Inflammatory macrophage (primary cell): ENCODE measurements around the gene TENM3.

Source experiments
- DNase-seq, 2 donors: peaks; one replicate each; pipeline ENCODE4 v3.0.0-alpha.2; 2020 to 2022

TENM3 gene

GRCh38 chr4:182577411-182577810 is 334.2 kb downstream of the TENM3 start:
- no peak for DNase-seq

DNA sequence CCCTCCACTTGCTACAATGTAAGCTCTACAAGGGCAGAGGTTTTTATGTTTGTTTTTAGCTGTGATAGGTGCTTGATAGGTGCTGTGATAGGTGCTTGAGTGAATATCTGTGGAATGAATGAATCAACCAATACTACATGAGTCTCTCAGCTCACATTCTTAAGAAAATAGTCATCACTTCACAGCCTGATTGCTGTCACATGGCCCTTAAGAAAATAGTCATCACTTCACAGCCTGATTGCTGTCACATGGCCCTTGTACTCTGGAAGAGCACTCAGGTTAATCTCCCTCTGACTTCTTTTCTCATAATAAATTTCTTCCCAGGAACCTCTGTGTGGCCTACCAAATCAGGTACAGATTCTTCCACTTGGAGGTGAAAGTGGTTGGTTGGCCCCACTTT is 335.2 kb downstream of the TENM3 start:
- no peak for DNase-seq

DNA sequence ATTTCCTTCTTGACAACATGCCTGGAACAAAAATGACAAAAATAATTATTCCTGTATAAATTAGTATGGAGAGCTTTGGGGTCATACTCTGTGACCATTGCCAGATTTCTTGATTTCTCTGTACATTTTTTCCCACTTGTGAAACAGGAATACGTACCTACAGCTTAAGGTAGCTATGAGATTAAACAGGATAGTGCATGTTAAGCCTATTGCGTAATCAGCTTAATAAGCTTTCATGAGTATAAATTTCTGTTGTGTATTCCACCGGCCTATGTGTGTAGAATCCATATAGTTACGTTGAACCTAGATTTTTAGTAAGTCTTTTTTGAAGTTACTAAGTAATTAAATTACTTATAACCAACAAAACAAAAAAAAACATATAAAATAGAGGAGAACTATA is 339.0 kb downstream of the TENM3 start:
- no peak for DNase-seq

- DNase-seq, result no peak
Measured at GRCh38 chr4:182583703-182584415, 340.7 kb downstream of the TENM3 start.

DNA sequence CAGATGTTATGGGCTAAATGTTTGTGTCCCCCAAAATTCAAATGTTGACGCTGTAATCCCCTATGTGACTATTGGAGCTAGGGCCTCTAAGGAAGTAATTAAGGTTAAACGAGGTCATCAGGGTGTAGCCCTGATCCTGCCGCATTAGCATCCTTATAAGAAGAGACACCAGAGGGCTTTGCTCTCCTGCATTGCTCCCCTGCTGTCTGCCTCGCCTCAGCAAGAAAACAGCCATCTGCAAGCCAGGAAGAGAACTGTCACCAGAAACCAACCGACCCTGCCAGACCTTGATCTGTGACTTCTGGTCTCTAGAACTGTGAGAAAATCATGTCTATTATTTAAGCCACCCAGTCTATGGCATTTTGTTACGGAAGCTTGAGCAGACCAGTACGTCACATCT is 342.1 kb downstream of the TENM3 start:
- DNase-seq, result no peak

DNA sequence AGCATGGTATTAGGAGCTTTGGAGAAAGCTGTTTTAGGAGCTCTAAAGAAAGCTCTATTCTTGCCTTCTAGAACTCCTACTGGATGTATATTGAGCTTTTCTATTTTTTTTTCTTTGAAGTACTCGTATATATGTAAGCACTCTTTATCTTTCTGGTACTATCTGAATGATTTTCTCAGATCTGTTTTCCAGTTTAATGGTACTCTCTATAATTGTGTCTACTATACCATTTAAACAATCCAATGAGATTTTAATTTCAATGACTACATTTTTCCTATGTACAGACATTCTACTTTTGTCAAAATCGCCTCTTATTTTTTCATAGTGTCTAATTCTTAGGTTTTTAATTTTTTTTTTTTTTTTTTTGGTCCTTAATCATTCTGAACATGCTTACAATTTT is 345.9 kb downstream of the TENM3 start:
- DNase-seq, result no peak

DNA sequence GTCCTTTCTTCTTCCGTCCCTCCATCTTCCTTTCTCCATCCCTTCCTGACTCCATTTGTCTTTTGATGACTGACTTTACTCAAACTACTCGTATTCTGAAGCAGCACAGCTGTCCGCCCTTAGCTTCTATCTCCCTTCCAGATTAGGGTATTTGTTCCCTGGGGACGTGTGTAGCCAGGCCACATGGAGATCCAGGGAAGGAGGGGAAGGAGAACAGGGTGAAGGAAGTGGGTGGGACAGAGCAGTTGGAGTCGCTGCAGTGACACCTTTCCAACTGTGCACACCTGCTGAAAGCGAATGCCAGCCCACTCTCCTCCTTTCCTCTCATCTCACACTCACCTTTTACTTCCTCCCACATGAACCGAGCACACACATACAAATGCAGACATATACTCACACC is 350.2 kb downstream of the TENM3 start:
- DNase-seq, result no peak

- no peak for DNase-seq
Measured at GRCh38 chr4:182593864-182594263, 350.7 kb downstream of the TENM3 start.

- no peak for DNase-seq
Measured at GRCh38 chr4:182600093-182600492, 356.9 kb downstream of the TENM3 start.

- no peak for DNase-seq
Measured at GRCh38 chr4:182600856-182601255, 357.7 kb downstream of the TENM3 start.

DNA sequence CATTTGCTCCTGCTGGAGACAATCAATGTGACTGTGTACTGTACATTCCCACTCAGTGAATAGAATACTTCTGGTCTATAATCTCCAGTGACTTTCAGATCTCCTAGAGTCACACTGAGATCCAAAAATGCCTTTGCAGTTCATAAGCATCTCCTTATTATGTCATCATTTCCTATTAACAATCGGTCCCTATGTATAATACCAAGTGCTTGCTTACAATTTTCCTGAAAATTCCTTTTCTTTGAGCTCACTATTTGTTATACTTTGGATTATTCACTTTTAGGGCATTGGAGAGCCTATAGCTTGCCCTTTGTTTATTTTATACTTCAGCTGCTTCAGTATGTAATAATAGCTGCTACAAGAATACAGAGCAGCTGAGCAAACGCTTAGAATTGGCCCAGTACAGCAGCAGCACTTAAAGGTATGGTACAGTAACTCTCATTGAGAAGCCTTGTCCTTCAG is 361.0 kb downstream of the TENM3 start:
- DNase-seq, result no peak

DNA sequence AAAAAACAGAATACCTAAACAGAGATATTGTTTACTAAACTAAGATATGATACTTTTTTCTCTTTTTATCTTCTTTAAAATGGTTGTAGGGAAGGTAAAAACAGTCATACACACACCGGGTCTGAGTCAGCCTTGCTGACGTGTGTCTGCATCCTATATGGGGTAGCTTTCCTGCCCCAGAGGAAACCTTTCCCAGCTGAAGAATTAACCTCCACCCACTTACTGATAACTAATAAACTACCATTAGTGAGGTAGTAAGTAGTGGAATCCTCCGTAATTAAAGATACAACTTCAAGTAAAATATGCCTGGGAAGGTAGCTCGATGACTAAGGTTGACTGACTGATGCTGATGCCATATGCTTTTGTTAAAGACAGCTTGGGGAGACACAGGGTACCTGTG is 361.8 kb downstream of the TENM3 start:
- DNase-seq, result no peak

DNA sequence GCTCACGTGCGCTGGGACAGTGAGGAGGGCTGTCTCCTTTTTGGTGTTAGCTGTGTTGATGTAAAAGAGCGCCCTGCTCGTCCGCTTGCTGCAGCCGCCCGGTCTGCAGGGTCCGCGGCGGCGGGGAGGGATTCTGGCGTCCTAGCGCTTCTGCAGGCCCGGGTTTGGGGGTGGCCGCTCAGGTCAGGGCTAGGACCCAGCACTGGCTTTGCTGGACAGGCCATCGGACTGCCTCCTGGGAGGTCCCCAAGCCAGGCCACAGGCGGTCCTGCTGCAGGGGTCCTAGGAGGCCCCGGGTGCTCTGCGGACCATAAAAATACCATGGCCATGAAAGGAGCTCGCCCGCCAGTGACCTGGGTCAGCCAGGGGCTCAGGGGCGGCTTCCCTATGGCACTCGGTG is 365.3 kb downstream of the TENM3 start:
- no peak for DNase-seq

GRCh38 chr4:182616476-182616875 is 373.3 kb downstream of the TENM3 start:
- no peak for DNase-seq

DNA sequence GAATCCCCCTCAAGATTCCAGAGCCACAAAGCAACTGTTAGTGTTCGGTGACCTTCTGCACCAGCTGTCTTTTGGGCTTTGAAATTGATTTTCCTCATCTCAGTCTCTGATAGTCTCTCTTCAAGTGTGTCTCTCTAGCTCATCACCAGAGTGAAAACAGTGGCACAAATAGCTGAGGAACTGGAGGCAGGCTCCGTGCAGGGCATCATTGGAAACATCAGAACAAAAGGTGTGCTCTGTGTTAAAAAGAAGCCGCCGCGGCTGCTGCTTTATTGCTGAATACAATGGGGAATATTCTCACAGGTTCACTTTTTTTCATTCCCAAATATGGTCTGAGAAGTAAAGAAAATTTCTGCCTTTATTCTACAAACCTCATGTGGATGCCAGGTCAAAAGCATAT is 376.5 kb downstream of the TENM3 start:
- DNase-seq, result no peak

- no peak for DNase-seq
Measured at GRCh38 chr4:182620111-182620980, 377.1 kb downstream of the TENM3 start.

DNA sequence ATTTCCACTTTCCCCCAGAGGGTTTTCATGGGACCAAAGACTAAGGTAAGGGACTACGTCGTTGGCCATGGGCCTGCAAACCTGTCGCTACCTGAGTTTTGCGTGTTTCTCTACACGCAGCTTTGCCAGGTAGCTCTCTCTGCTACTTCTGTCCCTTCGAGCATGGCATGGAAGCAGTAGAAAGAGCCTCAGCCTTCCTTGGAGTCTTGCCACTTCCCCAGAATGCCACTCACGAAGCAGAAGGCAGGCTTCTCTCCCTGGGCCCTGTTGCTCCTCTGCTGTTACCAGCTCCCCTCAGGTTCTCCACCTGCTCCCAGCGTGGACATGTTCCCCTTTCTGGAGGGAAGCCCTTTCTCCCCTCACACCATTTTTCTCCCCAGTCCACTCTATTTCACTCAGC is 381.1 kb downstream of the TENM3 start:
- DNase-seq, result no peak

GRCh38 chr4:182625193-182625592 is 382.0 kb downstream of the TENM3 start:
- no peak for DNase-seq

DNA sequence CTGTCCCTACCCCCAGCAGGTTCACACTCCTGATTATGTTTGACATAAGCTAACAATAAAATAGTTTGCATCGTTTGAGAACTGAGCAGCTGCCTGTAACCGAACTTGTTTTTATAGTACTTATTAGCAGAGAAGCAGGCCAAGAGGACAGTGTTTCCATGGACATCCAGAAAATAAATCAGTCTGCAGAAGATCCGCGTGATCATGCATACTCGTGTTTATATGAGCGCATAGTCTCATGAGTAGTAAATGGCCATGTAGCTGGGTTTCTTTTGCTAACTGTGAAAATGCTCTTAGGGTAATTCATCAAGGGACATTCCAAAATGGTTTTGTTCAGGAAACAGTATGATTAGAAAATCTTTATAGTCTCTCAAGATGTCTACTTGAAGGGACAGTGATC is 384.8 kb downstream of the TENM3 start:
- no peak for DNase-seq

GRCh38 chr4:182628544-182628943 is 385.3 kb downstream of the TENM3 start:
- no peak for DNase-seq

DNA sequence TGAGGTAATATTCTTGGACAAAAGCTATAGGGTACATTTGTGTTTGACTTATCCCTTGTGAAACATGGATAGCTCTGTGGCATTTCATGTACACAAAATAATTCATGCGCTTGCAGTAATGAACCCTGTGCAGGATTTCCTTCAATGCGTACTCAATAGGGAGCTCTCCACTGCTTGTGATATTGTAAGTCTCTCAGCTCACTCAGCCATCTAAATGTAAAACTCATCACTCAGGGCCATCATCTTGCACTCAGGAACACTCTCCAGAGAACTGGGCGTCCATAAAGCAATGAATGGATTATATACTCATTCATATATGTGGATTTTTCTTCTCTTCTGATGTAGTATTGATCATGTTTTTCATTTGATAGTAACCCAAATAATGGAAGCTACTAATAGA is 385.9 kb downstream of the TENM3 start:
- DNase-seq, result no peak

DNA sequence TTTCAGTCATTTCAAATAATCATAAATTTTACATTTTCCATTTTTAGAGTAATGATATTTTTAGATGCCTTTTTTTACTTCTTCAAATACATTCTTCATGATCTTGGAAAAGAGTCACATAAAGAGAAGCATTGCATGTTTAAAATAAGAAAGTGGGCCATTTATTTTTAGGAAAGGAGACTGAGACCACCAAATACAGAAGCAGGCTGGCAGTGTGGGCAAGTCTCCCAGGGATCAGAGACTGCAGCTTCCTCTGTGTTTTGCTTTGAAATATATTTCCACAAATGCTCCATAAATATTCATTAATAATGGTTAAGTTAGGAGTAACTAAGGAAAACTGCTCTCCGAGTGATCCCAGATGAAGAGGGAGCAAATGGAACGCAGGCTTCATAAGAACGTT is 397.3 kb downstream of the TENM3 start:
- DNase-seq, result no peak

GRCh38 chr4:182640932-182641331 is 397.7 kb downstream of the TENM3 start:
- no peak for DNase-seq

GRCh38 chr4:182642831-182643230 is 399.6 kb downstream of the TENM3 start:
- DNase-seq, result no peak
